Muscle layer of colon (tissue), 2 donors: ENCODE results near the gene ZNF581.

Experiments used
- H3K27ac ChIP-seq: one replicate; pipeline ENCODE4 v1.7.0; 2013; ENCODE audit warnings: low read depth, mild to moderate bottlenecking, low read length, moderate library complexity
- H3K27me3 ChIP-seq, 2 donors: one replicate each; pipeline ENCODE4 v1.7.0; 2013; ENCODE audit warnings: low read length in 2 of 2, mild to moderate bottlenecking in 2 of 2; ENCODE audit not compliant: insufficient read depth in 2 of 2, control insufficient read depth in 1 of 2
- H3K36me3 ChIP-seq: one replicate; pipeline ENCODE4 v1.7.0; 2013; ENCODE audit warnings: mild to moderate bottlenecking, low read length; ENCODE audit not compliant: insufficient read depth
- H3K4me1 ChIP-seq: one replicate; pipeline ENCODE4 v1.7.0; 2013; ENCODE audit warnings: mild to moderate bottlenecking, low read length; ENCODE audit not compliant: insufficient read depth
- H3K4me3 ChIP-seq, 2 donors: one replicate each; pipeline ENCODE4 v1.7.0; 2013; ENCODE audit warnings: low read length in 2 of 2, low read depth in 1 of 2, mild to moderate bottlenecking in 1 of 2, moderate library complexity in 1 of 2
- H3K9ac ChIP-seq: one replicate; pipeline ENCODE4 v1.7.0; 2013; ENCODE audit warnings: low read length
- H3K9me3 ChIP-seq: one replicate; pipeline ENCODE4 v1.7.0; 2013; ENCODE audit warnings: mild to moderate bottlenecking, low read length
- donor health status: abdominal sarcoma.
- donor health status: Adenocarcinoma of cecum.

ZNF581 gene

DNA sequence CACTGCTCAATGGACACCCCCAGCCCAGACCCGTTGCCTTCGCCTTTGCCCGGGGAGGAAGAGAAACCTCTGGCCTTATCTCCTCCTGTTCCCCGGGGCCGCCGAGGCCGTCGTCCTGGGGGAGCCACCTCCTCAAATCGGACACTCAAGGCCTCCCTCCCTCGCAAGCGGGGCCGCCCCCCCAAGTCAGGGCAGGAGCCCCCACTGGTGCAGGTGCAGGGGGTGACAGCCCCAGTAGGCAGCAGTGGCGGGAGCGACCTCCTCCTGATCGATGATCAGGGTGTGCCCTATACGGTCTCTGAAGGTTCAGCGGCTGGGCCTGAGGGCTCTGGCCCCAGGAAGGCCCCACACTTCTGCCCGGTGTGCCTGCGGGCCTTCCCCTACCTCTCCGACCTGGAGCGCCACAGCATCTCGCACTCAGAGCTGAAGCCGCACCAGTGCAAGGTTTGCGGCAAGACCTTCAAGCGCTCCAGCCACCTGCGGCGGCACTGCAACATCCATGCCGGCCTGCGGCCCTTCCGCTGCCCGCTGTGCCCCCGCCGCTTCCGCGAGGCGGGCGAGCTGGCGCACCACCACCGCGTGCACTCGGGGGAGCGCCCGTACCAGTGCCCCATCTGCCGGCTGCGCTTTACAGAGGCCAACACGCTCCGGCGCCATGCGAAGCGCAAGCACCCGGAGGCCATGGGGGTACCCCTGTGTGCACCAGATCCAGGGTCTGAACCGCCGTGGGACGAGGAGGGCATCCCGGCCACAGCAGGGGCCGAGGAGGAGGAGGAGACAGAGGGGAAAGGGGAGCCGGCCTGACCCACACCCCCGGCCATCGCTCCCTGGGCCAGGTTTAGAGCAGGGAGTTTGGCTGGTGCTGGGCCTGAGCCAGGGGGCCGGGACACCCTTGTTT, 41.1 kb upstream of the ZNF581 start:
- Histone ChIP-seq H3K4me1 (peaks cover 36% of the 10 kb centered on the region), H3K36me3 (peaks cover 6% of the 10 kb centered on the region), H3K27me3 (no peaks in the 10 kb centered on the region), H3K27ac (peak overlapping the region; percentile 21), H3K9me3 (no peaks in the 10 kb centered on the region), H3K9ac (no peak overlapping the region), H3K4me3 (no peak overlapping the region)

DNA sequence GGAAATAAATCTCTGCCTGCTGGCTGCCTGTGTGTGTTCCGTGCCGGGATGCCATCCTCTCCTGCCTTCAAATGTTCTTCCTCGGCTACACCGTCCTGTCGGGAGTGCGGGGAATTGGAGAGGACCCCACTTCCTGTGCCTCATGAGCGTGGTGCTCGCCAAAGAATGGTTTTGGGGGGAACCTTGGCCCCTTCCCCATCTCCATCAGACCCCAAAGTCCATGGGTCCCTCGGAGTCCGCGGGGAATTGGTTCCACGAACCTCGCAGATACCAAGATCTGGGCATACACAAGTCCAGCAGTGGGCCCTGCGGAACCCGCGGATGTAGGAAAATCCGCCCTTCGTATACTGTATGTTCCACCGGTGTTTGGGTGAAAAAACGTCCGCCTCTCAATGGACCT, 40.3 kb upstream of the ZNF581 start:
- Histone ChIP-seq H3K4me1 (peaks cover 35% of the 10 kb centered on the region), H3K36me3 (peaks cover 6% of the 10 kb centered on the region), H3K27me3 (no peaks in the 10 kb centered on the region), H3K4me3 (no peak overlapping the region), H3K27ac (no peak overlapping the region), H3K9me3 (no peaks in the 10 kb centered on the region), H3K9ac (no peak overlapping the region)

DNA sequence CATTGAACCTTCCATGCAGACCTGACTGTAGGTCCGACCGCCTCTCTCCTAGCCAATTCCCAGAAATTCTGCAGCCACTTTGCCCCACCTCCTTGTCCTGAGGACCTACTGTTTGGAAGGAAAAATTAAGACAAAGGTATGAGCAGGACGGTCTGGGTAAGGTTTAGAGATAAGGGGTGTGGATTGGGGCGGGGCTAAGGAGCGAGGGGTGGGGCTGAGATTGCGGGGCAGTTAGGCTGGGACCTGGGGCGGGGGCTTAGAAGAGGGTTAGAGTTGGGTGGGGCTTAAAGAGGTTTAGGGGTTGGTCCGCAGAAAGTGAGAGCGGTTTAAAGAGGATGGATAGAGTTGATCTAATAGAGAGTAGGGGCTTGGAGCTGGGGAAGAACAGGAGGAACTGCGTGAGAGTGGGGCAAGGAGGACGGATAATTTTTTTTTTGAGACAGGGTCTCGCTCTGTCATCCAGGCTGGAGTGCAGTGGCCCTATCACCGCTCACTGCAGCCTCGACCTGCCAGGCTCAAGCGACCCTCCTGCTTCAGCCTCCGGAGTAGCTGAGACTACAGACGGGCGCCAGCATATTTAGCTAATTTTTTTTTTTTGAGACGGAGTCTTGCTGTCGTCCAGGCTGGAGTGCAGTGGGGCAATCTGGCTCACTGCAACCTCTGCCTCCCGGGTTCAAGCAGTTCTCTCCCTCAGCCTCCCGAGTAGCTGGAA, 39.7 kb upstream of the ZNF581 start:
- peak overlapping the region; percentile 93 for H3K27ac ChIP-seq
- H3K36me3 ChIP-seq = peaks cover 6% of the 10 kb centered on the region
- peaks cover 29% of the 10 kb centered on the region for H3K4me1 ChIP-seq
- H3K9me3 ChIP-seq = no peaks in the 10 kb centered on the region
- H3K4me3 ChIP-seq = no peak overlapping the region
- H3K27me3 ChIP-seq = no peaks in the 10 kb centered on the region
- no peak overlapping the region for H3K9ac ChIP-seq

DNA sequence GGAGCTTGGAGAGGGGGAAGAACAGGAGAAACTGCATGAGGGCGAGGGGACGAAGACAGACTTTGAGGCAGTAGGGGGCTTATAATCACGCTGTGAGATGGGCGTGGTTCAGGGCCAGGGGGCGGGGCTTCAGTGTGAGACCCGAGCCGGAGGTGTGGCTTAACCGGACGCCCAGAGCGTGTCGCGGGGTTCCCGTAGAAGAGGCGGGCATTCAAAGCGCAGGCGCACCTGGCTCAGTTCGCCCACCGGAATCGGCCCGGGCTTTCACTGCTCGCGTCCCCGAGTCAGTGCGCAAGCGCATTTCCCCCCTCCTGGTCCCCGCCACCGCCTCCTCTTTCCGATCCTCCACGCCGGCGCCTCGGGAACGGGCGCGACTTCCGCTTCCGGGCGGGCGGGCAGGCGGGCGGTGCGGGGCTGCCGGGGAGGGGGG, 38.2 kb upstream of the ZNF581 start:
- Histone ChIP-seq H3K9ac (no peak overlapping the region), H3K27me3 (no peaks in the 10 kb centered on the region), H3K27ac (peak overlapping the region; percentile 93), H3K36me3 (peaks cover 6% of the 10 kb centered on the region), H3K4me1 (peaks cover 28% of the 10 kb centered on the region), H3K4me3 (peak overlapping the region; percentile 27 to 86), H3K9me3 (no peaks in the 10 kb centered on the region)

DNA sequence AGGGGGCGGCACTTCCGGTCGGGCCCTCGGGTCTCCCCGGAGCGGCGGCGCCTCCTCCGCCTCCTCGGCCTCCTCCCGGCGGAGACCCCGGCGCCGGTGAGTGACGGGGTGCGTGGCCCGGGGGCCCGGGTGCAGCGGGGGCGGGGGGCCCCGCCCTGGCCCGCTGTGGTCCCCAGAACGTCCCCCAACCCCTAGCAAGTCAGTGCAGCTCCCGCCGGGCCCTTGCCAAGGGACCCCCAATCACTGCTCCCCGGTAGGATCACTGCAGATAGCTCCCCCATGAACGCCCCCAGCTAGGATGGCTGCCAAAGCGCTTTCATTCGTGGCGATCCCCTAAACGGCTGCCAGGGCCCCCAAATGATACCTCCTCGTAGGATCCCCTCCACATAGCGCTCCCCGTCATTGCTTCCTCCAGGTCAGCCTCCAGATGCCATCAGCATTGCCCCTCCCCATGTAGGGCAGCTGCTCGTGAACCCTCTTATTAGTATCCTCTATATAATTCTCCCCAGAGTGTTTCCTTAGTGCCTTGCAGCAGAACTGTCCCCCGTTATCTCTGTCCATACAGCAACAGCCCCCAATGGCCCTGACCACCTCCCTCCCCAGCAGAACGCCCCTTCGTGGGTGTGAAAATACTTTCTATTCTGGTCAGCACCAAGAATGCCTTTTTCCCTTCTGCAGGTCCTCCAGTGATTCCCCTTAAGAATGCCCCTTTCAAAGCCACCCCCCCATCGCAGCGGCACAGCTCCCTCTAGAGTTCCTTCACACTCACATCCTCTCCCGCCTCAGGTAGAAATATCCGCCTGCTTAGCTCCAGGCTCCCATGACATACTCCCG, 37.6 kb upstream of the ZNF581 start, which contains the start of gene ZNF865:
Gene ZNF865 (plus strand): TSS at position 11 of the 834 bp plus-strand sequence. CDS start 7,972 bp downstream, outside the sequence.
- peak within 1 kb of the TSS; percentile 93 for H3K27ac ChIP-seq

DNA sequence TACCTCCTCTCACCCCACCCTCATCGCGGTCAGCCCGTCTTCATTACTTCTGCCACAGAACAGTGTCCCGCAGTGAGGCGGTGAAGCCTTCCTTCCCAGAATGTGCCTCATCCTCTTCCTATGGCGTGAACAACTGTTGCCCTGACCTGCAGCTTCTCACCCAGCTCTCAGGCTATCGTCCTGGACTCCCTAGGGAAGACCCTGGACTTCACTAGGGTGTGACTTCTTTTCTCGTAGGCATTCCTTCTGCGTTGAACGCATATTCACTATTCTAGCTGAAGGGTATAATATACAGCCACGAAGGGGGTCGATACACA, 37.0 kb upstream of the ZNF581 start:
- Histone ChIP-seq H3K27me3 (no peaks in the 10 kb centered on the region), H3K27ac (peak overlapping the region; percentile 20), H3K4me3 (peak overlapping the region in 1 of 2 donors; percentile 86), H3K4me1 (peaks cover 23% of the 10 kb centered on the region), H3K9ac (peak overlapping the region; percentile 65), H3K36me3 (peaks cover 6% of the 10 kb centered on the region), H3K9me3 (no peaks in the 10 kb centered on the region)

More for the DNA sequence above, 37.6 kb upstream of the ZNF581 start, which contains the start of gene ZNF865:
- peak within 1 kb of the TSS; percentile 65 for H3K9ac ChIP-seq
- no peaks in the 10 kb centered on the region for H3K9me3 ChIP-seq
- peaks cover 6% of the 10 kb centered on the region for H3K36me3 ChIP-seq
- peak within 1 kb of the TSS; percentile 66 to 86 for H3K4me3 ChIP-seq
- H3K4me1 ChIP-seq = peaks cover 25% of the 10 kb centered on the region
- no peaks in the 10 kb centered on the region for H3K27me3 ChIP-seq

DNA sequence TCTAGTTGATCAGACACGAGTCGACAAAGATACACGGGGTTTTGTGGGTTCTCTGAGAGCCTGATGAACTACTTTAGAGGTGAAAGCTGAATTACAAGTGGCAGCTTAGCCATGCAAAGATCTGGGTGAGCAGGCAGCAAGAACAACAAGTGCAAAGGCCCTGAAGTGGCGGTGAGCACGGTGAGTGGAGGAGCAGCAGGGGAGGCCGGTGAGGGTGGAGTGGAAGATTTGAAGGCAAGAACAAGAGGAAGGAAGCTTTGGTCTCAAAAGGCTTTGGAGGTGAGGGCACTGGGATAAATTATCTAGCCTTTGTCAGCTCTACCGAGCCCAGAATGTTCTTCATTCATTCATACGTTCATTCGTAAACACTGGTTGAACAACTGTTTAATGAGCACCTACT, 36.6 kb upstream of the ZNF581 start:
- H3K27me3 ChIP-seq = no peaks in the 10 kb centered on the region
- peak overlapping the region in 1 of 2 donors; percentile 86 for H3K4me3 ChIP-seq
- peak overlapping the region; percentile 65 for H3K9ac ChIP-seq
- no peaks in the 10 kb centered on the region for H3K9me3 ChIP-seq
- no peak overlapping the region for H3K27ac ChIP-seq
- peaks cover 6% of the 10 kb centered on the region for H3K36me3 ChIP-seq
- peaks cover 25% of the 10 kb centered on the region for H3K4me1 ChIP-seq

DNA sequence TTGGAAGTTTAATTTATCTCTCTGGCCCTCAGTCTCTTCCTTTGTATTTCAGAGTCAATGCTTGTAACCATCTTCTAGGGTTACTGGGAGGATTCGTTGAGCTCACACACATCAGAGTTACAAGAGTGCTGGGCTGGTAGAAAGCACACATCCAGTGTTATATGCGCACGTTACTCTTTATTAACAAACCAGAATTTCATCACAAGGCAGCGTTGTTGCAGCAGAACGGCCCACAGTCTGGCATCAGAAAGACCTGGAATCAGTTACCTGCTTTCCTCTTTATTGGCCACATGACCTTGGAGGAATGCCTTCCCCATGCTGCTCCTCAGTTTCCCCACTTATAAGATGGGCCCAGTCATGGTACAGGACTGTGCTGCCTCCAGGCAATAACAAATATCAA, 34.1 kb upstream of the ZNF581 start:
- H3K27ac ChIP-seq = no peak overlapping the region
- H3K36me3 ChIP-seq = peaks cover 6% of the 10 kb centered on the region
- no peaks in the 10 kb centered on the region for H3K9me3 ChIP-seq
- peaks cover 27% of the 10 kb centered on the region for H3K4me1 ChIP-seq
- H3K27me3 ChIP-seq = no peaks in the 10 kb centered on the region
- H3K9ac ChIP-seq = no peak overlapping the region
- no peak overlapping the region for H3K4me3 ChIP-seq

DNA sequence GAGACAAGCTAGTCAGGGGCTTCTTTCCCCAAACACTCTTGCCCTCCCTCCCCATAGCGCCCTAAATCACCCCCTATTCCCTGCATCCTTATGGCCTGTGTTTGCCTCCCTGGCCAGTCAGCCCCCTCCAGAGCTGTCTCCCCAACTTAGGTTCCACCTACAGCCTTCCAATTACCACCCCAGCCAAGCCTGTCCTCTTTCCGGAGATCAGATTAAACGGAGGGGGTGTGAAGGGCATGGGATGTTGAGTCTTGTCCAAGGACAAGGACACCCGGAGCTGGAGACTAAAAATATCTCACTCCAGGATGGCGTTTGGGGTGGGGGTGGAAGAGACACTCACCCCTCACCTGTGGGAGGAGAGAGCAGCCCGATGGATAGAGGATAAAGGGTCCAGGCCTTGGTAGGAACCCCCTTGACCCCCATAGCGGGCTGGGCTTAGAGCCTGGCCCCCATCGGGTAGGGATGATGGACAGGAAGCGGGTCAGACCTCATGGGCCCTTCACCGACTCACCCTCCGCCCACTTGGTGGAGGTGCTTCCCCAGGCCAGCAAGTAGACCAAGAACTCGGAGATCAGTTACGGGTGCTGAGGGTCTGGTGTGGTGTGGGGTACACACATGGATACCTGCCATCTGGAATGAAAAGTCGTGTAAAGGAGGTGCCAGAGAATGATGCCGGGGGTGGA, 32.0 kb upstream of the ZNF581 start:
- Histone ChIP-seq H3K36me3 (peaks cover 10% of the 10 kb centered on the region), H3K9me3 (no peaks in the 10 kb centered on the region), H3K4me3 (no peak overlapping the region), H3K4me1 (peaks cover 19% of the 10 kb centered on the region), H3K27ac (no peak overlapping the region), H3K27me3 (no peaks in the 10 kb centered on the region), H3K9ac (no peak overlapping the region)

DNA sequence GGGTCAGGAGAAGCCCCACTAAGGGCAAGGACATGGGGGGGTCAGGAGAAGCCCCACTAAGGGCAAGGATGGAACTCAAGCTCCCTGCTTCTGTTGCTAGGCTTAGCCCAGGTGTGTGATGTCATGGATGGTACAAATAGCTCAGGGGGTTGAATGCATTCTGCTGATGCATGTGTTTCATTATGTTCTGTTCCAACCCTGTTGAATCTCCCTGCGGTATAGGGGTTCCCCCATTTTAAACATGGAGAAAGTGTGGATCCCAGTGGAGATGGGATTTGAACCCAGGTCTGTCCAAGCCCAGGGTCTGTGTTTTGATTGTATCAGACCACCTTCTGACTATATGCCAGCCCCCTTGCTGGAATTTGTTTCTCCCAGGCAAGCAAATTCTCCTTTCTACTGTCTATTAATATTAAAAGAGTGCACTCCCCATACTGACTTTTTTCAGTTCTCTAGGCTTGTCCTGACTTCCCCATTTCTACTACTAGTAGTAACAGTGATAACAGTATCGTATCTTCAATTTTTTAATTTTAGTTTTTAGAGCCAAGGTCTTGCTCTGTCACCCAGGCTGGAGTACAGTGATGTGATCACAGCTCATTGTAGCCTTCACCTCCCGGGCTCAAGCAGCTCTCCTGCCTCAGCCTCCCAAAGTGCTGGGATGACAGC, 31.3 kb upstream of the ZNF581 start:
- Histone ChIP-seq H3K4me3 (no peak overlapping the region), H3K9ac (no peak overlapping the region), H3K9me3 (no peaks in the 10 kb centered on the region), H3K36me3 (peaks cover 9% of the 10 kb centered on the region), H3K4me1 (peaks cover 13% of the 10 kb centered on the region), H3K27me3 (no peaks in the 10 kb centered on the region), H3K27ac (no peak overlapping the region)
